IPS DF 4.7 (cell line): ENCODE data around the gene SNRPF.
"Not testable (repeated sequence)": the region's sequence is repeated elsewhere in the genome, so short reads cannot be mapped to it uniquely, and the experiment has no call there.

Experiments
- DNase-seq: peaks from one replicate; pipeline ENCODE4 v3.0.0-alpha.2; 2013; ENCODE audit warnings: low spot score; ENCODE audit errors: extremely low read depth

SNRPF gene

DNA sequence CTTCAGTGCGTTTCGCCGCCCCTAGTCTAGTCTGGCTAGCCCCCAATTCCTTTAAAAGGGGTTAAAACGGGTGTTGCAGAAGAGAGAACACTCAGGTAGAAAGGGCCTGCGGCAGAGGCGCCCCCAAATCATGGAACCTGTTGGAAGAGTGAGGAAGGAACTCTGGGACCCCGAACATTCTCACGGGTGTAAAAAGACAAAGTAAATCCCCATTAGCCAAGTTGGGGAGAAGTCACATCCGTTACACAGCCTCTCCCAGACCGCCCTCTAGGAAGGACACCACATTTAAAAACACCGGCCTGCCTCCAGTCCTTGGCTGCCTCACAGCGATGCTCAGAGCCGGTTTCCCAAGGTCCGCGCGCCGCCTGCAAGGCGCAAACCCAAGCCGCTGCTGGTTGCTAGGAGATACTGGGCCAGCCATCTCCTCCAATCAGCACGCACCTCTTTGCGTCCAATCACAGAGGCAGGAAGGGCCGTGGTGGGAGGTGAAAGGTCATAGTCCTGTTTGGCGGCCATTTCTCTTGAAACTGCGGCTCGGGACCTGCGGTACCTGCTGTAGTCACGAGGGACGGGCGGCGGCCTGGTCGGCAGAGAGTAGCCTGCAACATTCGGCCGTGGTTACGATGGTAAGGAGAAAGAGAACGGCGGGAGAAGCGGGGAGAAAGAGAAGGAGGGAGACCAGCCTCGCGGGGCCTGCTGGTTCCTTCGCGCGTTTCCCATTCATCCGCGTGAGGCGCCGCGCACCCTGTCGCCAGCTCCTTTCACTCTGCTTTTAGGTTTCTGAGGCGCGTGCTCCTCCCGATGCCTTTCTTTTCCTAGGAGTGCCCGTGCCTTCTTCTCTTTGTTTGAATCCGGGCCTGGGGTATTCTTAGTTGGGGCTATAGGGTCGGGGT is at the start of gene SNRPF:
TSS of gene SNRPF (plus strand) at position 502 of the 893 bp plus-strand sequence. CDS start at position 624, 122 bp downstream.
- DNase-seq: peak; percentile 98

DNA sequence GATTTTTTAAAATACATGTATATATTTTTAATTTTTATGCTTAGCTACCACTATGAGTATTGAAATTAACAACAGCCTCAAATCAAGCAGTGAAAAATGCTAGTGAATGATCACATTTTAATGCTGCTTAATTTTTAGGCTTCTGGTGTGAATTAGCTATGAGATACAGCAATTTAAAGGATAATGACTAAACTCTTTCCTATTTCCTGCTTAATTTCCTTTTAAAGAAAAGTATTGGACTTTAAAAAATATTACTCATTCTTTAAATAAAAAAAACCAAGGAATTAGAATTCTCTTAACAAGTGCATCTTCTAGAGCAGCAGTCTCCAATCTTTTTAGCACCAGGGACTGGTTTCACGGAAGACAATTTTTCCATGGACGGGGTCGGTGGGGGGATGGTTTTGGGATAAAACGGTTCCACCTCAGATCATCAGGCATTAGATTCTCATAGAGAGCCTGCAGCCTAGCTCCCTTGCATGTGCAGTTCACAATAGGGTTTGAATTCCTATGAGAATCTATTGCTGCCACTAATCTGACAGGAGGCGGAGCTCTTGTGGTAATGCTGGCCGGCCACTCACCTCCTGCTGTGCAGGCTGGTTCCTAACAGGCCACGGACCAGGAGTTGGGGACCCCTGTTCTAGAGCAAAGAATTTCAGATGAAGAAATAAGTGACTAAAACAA is 49.6 kb upstream of the SNRPF start:
- DNase-seq: no peak

DNA sequence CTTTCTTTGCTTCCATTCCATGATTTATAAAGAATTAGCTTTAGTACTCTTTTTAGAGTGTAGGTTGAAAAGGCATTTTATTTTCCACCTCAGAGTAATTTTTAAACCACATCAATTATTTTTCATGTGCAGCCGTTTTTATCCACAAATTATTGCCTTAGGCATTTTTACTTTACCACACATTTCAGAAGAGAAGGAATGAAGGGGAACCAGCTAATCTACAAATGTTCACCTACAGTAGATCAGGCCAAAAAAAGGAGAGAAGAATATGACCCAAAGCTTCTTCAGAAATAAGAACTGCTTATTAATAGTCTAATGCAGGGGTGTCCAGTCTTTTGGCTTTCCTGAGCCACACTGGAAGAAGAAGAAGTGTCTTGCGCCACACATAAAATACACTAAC is 48.3 kb upstream of the SNRPF start:
- no peak for DNase-seq

DNA sequence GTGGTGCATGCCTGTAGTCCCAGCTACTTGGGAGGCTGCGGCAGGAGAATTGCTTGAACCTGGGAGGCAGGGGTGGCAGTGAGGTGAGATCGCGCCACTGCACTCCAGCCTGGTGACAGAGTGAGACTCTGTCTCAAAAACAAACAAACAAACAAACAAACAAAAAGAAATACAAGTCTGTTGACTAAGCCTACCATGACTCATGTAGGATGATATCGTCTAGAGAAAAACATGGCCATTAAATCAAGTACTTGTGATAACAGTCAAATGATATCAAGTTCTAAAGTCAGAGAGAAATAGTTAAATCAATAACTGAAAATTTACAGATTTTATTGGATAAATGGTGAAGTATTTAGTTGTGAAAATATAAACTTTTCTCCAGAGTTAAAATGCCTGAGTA is 46.6 kb upstream of the SNRPF start:
- not testable (repeated sequence) for DNase-seq

DNA sequence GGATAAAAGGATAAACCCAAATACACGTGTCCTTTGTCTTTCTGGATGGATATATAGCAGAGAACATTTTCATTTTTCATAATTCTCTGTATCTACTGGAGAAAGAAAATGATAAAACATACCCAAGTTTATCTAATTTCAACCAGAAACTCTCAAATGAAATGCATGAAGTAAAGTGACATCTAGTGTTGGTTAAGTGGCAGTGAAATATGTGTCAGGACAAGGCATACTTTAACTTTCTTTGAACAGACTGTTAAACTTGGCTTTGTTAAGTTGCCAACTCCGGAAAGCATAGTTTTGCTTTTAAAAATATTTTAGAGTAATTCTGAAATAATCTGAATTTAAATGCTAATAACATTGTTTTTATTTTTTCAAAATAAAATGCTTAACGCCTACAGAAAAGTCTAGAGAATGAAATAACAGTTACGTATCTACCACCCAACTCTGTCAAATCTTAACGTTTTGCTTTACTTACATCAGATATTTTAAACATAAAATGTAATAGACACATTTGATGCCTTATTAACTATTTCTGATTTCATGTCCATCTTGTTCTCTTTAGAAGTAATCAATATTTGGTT is 43.0 kb upstream of the SNRPF start:
- DNase-seq: no peak

DNA sequence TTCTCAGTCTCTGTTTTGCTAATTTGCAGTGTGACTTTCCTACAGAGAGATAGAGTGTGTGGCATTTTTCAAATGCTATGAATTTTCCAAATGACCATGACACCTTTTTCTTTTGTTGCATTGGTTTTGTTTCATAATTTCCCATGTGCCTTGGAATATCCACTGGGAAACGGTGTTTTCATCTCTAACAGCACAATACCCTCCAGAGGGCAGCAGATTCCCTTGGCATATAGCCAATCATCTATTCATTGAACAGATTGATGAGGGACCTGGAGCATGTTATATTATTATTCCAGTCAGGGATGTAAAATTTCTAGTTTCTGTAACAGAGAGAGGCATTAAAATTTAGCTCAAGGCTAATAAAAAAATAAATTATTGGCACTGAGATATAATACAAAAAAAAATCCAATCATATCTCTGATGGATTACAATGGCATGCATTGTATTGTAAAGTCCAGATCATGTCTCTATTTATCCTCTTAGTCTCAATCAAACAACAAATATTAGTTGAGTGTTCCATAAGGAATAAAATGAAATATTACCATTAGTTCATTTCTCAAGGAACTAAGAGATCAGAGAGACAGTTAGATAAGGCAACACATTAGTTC is 38.6 kb upstream of the SNRPF start:
- DNase-seq: no peak

DNA sequence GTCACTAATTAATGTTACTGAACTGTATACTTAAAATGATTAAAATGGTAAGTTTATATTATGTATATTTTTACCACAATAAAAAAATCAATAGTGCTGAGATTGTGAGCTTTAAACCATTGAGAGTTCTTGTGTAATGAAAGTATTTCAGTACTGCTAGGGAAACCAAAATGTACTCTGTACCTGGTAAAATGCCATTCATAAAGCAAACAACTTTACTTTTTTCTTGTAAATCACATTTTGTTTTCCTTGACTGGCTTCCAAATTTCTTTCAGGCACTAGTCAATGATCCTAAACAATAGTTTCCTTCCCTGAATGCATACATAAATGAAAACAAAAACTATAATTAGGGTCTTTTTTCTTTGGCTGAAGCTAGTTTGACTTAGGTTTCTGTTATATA is 29.4 kb upstream of the SNRPF start:
- no peak for DNase-seq

DNA sequence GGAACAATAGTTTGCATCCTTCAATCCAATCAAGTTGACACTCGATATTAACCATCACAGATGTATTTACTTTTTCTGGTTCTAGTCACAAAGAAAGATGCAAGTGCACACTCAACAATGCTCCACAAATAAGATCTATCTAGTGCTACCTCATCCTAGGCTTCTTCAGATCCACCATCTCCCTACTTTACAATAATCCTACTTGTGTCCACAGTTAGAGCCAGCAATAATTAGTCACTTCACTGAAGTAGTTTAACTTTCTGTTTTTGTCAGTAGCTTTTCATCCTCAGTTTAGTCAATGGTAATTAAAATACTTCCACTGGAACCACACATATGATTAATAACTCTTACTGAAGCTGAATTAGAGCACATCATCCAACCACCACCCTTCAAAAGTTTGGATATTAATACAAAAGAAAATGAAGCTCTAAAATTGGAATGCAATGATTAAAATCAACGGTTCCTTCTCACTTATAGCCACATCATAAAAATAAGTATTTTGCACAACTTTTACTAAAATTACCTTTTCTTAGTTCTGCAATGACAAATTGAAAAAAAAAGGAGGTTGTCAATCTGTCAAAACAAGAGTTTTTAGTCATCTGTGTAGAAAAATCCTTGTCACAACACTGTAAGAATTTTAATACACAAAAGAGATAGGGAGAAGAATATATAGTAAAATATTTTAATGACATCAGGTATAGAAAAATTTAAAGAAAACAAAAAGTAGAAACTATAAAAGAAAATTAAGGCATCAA is 28.2 kb upstream of the SNRPF start:
- no peak for DNase-seq

DNA sequence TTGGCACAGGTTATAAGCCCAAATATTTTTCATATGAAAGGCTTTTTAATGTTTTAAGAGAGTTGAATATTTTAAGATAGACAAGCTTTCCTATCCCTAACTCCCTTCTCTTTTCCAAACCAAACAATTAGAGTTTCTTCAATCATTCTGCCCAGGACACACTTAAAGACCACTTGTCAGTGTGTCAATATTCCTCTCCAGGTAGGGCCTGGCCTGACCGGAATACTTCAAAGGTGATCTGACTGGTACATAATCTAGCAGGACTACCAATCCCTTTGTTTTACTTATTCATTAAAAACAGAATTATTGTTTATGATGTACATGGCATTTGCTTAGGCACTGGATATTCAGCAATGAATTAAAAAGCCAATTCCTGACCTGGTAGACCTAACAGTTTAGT is 24.2 kb upstream of the SNRPF start:
- no peak for DNase-seq

DNA sequence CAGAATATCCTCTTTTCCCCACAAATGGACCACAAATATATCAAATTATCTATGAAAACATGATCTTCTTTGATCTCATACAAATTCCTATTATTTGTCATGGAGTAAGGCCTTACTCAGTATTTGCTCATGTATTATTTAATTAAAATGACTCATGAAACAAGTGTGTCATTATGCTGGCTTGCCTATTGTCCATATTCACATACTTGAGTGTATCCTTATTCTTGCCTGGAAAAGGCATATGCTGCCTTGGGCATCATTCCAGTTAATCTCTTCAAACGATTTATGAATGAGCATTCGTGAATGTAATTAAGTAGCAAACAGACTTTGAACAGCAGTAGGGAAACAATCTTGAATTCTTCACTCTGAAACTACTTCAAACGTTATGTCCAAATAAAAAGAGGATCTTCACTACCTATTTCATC is 22.6 kb upstream of the SNRPF start:
- DNase-seq: no peak

DNA sequence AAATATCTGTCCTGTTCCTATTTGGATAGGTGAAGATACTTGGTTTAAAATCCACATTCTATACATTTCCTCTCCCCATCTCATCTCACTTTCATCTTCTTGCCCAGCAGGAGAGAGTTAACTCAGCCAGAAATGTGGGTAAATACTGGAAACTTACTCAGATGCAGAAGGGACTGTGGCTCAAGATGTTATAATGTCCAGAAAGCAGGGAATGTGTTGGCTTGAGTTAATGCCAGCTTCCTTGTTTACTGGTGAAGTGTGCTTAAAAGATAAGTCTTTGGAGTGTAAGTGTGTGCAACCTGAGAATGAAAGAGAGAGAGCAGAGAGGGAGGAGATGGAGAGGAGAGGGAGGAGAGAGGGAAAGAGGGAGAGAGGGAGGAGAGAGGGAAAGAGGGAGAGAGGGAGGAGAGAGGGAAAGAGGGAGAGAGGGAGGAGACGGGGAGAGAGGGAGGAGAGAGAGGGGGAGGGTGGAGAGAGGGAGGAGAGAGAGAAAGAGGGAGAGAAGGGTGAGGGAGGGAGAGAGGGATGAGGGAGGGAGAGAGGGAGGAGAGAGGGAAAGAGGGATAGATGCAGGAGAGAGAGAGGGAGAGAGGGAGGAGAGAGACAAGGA is 22.0 kb upstream of the SNRPF start:
- no peak for DNase-seq

DNA sequence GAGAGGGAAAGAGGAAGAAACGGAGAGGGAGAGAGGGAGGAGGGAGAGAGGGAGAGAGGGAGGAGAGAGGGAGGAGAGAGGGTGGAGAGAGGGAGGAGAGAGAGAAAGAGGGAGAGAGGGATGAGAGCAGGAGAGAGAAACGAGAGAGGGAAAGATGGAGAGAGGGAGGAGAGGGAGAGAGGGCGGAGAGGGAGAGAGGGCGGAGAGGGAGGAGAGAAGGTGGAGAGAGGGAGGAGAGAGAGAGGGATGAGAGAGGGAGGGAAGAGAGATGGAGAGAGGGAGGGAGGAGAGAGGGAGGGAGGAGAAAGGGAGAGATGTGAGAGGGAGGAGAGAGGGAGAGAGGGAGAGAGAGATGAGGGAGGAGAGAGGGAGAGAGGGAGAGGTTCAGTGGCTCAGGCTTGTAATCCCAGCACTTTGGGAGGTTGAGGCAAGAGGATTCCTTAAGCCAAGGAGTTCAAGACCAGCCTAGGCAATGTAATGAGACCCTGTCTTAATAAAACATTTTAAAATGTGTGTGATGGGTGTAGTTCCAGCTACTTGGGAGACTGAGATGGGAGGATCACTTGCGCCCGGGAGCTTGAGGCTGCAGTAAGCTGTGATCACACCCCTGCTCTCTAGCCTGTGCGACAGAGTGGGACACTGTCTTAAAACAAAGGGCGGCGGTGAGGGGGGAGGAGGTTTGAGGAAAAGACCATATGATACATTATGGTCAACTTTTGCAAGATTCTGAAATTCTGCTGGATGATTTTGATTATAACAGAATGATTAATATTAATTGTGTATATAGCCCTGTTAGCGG is 21.3 kb upstream of the SNRPF start:
- DNase-seq: no peak

DNA sequence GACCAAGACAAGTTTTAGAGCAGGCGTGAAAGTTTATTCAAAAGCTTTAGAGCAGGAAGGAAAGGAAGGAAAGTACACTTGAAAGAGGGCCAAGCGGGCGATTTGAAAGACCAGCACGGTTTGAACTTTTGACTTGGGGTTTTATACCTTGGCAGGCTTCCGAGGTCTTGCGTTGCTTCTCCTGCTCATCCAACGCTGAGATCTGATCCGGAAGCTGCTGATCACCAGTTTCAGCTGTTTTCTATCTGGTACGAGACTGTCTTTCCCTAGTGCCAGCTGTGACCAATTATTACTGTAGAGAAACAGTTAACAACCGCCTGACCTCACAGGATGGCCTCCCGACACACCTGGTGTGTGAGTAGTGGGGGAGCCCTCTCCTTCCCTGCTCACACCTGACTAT is 20.6 kb upstream of the SNRPF start:
- DNase-seq: no peak

DNA sequence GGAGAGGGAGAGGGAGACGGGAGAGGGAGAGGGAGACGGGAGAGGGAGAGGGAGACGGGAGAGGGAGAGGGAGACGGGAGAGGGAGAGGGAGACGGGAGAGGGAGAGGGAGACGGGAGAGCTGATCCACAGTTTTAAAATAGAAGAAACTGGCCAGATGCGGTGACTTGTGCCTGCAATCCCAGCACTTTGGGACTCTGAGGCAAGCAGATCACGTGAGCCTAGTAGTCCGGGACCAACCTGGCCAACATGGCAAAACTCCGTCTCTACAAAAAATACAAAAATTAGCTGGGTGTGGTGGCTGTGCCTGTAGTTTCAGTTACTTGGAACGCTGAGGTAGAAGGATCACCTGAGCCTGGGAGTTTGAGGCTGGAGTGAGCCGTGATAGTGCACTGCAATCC is 16.3 kb upstream of the SNRPF start:
- DNase-seq: not testable (repeated sequence)

DNA sequence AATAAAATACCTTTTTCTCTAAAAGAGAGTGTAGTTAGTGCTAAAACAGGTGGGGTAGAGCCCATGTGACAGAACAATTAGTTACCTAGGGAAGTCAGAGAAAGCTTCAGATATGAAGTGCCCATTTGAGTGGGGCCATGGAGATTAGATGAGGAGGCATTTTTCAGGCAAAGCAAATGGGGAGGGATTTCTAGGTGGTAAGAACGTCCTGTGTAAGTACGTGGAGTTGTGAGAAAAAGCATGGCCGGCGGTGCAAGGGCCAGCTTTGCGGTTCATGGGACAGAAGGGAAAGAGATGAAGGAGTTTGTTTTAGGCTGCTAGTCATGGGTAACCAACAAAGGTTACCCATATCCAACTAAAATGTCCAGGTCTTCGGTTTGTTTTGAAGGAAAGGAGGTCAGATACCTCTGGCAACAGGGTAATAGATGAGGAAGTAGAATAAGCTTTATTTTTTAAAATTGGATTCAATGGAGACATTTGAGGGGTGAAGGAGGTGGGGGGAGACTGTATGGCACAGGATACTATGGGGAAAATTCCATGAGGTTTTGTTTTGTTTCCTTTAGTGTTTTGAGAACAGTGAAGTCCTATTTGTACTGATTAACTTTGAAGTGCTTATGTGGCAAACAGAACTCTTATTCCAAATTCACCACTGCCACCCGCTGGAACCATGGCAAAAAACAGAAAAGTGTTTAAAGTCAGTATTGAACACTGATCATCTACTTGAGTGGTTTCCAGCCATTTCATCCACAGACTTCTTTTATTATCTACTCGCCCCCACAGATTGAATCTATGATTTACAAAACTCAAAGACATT is 10.0 kb upstream of the SNRPF start:
- no peak for DNase-seq

DNA sequence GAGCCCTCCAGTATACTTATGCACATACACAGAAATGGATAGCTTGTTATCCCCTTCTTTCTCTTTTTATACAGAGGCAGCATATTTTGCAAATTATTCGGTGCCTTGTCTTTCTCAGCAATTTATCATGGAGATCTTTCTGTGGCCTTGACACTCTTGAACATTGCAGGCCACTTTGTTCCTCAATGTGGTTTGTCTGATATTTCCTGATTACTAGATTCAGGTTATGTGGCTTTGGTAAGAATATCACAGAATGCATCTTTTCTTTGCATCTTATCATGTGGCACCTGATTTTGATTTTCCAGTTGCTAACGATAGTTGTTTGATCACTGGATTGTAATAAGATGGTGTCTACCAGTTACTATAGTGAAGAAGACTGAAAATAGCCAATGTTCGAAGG is 7.1 kb upstream of the SNRPF start:
- no peak for DNase-seq

DNA sequence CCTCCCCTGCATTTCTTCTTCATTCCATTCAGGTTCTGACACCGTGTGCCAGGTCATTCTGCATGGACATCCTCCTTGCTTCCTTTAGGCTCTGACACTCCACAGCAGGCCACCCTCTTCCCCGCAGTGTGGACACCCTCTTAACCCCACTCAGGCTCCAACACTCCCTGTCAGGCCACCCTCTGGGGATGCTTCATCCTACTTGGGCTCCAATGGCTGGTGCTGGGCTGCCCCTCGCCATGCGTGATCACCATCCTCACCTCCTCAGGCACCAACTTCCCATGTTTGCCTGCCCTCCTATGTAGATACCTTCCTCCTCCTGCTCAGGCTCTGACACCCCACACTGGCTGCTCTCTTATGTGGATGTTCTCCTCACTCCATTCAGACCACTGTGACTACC is 6.6 kb upstream of the SNRPF start:
- no peak for DNase-seq

DNA sequence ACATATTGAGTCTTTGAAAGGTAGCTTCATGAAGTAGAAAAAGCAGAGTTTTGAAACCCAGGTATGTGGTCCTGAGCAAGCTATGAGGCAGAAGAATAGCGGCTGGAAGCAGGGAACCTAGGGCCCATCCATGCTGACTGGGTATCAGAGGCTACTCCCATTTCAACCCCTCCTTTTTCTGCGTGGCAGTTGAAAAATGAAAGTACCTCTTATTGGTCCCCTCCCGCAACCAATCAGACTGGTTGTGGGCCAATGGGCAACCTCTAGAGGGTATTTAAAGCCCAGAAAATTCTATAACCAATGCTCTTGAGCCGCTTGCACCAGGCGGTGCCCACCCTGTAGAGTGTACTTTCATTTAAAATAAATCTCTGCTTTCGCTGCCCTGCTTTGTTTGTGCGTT is 1.6 kb upstream of the SNRPF start:
- no peak for DNase-seq

DNA sequence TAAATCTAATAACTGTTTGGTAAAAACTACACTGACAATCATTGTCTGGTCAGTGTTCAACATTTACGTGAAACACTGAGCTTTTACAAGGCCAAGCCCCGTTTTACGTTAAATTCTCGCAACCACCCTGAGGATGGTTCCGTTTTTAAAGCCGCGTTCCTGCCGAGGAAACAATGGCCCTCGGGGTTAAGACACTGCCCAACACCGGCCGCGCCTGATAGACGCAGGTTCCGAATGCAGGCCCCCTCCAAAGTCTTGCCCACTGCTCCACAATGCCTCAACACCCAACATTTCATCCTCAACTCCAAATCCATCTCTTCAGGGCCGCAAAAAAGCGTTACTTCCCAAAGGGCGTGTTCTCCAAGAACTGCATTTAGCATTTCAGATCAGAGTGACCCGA is 953 bp upstream of the SNRPF start:
- no peak for DNase-seq
